Measurements from ENCODE around the gene ITGB1BP2.
A peak's percentile ranks its signal among the peaks of the same experiment; 100 is the strongest.
"Not testable (repeated sequence)": the region's sequence is repeated elsewhere in the genome, so short reads cannot be mapped to it uniquely, and the experiment has no call there.

Gene ITGB1BP2

GRCh38 chrX:71349151-71349665, 47.7 kb downstream of the ITGB1BP2 start:
- H3K27ac Mint-ChIP-seq, CTCF ChIA-PET, H3K27me3 Mint-ChIP-seq, H3K36me3 Mint-ChIP-seq, DNase-seq, H3K9me3 Mint-ChIP-seq, H3K4me3 Mint-ChIP-seq, H3K4me1 Mint-ChIP-seq: not testable (repeated sequence)

- H3K9me3 Mint-ChIP-seq, H3K27ac Mint-ChIP-seq, H3K36me3 Mint-ChIP-seq, DNase-seq, CTCF ChIA-PET, H3K27me3 Mint-ChIP-seq, H3K4me1 Mint-ChIP-seq, H3K4me3 Mint-ChIP-seq: not testable (repeated sequence)
Observed at GRCh38 chrX:71349867-71350266, 48.3 kb downstream of the ITGB1BP2 start.

- not testable (repeated sequence) for H3K9me3 Mint-ChIP-seq, H3K4me3 Mint-ChIP-seq, DNase-seq, H3K4me1 Mint-ChIP-seq, H3K27me3 Mint-ChIP-seq, H3K36me3 Mint-ChIP-seq
- CTCF ChIA-PET = interaction anchor here (0.6 kb wide), 1 partner anchor 138 kb away, joined by 3 read pairs; no protein-coding TSS in a partner anchor
- peak overlapping the region; percentile 9 for H3K27ac Mint-ChIP-seq
Observed at GRCh38 chrX:71352439-71352838, 50.9 kb downstream of the ITGB1BP2 start.

Data from activated naive CD4-positive, alpha-beta T cell treated with anti-CD3 and anti-CD28 coated beads, Interleukin-2, amount 10 ng/mL, durations not matched to agents 7 days and 5 days (primary cell).